WI38 (cell line): ENCODE data around the gene SYNE1.

Experiments
- H3K4me3 ChIP-seq: 2 replicates; pipeline ENCODE4 v1.5.1; 2011; ENCODE audit warnings: low read depth, mild to moderate bottlenecking, control low read depth, low read length
- CTCF ChIP-seq: IDR thresholded peaks from 2 replicates; pipeline ENCODE4 v1.5.1; 2012; ENCODE audit warnings: low read depth, mild to moderate bottlenecking, control low read depth, low read length

Gene SYNE1

GRCh38 chr6:152223636-152224035 is 413.5 kb downstream of the SYNE1 start:
- no peak for TF ChIP-seq CTCF
- H3K4me3 ChIP-seq = no peak overlapping the region

GRCh38 chr6:152221806-152222628 is 415.1 kb downstream of the SYNE1 start:
- no peak overlapping the region for H3K4me3 ChIP-seq
- TF ChIP-seq CTCF = no peak

GRCh38 chr6:152220786-152221185 is 416.4 kb downstream of the SYNE1 start:
- no peak overlapping the region for H3K4me3 ChIP-seq
- TF ChIP-seq CTCF = no peak

GRCh38 chr6:152218887-152219286 is 418.3 kb downstream of the SYNE1 start:
- no peak overlapping the region for H3K4me3 ChIP-seq
- TF ChIP-seq CTCF = no peak

GRCh38 chr6:152212437-152212836 is 424.7 kb downstream of the SYNE1 start:
- no peak for TF ChIP-seq CTCF
- no peak overlapping the region for H3K4me3 ChIP-seq

- TF ChIP-seq CTCF = no peak
- no peak overlapping the region for H3K4me3 ChIP-seq
Measured at GRCh38 chr6:152209211-152209610, 428.0 kb downstream of the SYNE1 start.

- TF ChIP-seq CTCF = no peak
Measured at GRCh38 chr6:152207915-152208714, 429.0 kb downstream of the SYNE1 start.

More at GRCh38 chr6:152207915-152208714, 429.0 kb downstream of the SYNE1 start:
- H3K4me3 ChIP-seq = no peak overlapping the region
